GM19035 (cell line): Measurements from ENCODE around the gene SGMS1.
A peak's percentile ranks its signal among the peaks of the same experiment; 100 is the strongest.
"Not testable (repeated sequence)": the region's sequence is repeated elsewhere in the genome, so short reads cannot be mapped to it uniquely, and the experiment has no call there.

ENCODE experiments used
- ATAC-seq: cut with Tn5 transposase; IDR thresholded peaks from one replicate; pipeline ENCODE4 v1.9.1; 2021; ENCODE audit not compliant: unreplicated experiment

Gene SGMS1

DNA sequence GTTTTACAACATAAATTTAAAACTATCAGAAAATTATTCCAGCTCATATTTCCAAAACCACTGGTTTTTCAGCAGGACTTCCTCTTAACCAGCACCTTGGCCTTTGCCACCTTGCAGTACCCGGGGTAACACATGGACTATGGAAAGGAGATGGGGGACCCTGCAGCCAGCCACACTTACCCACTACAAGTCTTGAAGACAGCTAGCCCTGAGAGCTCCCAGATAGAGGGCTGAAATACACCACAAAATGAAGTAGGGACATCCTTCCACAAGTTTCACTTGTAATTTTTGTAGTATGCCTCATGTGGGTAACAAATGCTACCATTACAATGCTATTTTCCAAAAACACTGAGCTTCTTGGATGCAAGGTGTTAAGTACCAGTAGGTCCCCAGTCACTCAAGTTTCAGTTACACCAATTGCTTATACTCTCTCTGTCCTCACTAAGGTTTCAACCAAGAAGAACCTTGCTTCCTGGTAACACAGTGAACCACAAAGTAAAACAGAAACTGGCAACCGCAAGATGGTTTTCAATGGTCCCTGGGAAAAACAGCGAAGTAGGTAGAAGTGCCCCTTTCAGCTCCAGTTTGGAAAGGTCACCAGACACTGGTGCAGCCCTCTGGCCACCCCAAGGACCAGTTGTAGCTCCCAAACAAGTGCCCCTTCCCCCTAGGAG, 110.9 kb downstream of the SGMS1 start:
- peak; percentile 51 for ATAC-seq

DNA sequence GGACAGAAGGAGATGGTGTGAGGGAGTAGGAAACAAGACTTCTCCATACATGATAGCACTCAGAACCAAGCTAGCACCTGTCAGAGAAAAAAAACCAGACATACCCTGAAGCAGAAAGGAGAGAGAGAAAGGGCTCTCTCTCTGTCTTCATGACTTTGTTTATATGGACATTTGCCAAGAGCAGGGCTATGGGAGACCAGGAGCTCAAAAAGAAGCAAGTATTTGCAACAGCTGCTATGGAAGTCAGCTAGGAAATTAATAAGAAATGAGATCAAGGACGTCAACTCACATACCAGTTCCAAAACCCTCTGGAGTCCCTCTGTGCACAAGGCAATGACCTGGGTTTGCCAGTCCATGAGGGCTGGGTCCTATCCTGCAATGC, 111.6 kb downstream of the SGMS1 start:
- ATAC-seq = no peak

DNA sequence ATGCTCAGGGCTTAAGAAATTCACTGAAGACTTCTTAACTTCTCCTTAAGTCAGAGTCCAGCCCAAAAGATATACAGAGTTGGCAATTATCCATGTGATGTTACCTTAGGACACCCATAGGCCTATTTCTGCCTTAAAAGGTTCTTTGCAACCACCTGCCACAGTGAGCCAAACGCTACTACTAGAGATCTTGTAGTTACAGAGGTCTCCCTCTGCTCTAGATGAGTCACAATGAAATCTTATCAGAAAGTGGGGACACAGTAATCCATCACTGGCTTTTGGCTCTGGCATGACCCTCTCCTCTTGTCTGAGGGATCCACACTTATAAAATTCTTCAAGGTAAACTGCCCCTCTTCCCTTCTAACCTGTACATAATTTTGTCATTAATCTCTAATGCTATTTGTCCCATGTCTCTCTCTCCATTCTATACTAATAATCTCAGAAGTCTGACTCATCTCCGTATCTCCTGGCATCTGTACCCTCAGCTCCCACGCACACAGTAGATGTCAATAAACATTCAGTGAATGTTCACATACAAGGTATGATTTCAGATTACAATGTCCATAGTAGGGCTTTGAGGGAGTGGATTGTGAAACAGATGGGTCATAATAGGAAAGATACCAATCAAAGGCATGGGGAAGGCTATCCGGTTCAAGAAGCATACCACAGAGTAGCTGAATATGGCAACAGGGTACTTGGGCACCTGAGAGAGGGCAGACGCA, 112.1 kb downstream of the SGMS1 start:
- peak; percentile 22 for ATAC-seq

GRCh38 chr10:50510517-50511473, 113.0 kb downstream of the SGMS1 start:
- no peak for ATAC-seq

DNA sequence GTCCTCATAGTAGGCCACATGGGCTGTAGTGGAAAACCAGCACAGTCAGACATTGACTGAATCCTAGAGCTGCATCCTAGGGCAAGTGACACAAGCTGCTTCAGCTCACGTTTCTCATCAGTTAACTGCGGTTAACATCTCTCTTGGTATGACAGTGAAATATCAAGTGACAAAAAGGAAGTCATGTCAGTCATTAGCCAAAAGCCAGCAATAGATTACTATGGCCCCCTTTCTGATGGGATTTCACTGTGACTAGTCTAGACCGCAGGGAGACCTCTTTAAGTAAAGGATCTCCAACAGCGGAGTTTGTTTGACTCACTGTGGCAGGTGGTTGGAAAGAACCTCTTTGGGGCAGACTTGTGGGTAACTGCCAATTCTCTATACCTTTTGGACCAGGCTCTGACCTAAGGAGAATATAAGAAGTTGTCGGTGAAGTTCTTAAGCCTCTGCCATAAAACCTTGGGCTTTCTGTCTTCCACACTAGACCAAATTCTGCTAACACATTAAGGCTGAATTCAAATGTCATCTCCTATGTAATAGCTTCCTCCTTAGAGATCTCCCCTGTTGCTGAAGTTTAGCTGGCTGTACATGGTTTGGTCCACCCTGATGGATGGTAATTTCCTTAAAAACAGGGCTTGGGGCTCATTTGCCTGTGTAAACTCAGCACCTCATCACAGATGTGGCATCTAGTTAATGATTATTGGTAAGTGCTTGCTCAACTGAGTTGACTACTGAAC, 115.3 kb downstream of the SGMS1 start:
- peak; percentile 69 for ATAC-seq

DNA sequence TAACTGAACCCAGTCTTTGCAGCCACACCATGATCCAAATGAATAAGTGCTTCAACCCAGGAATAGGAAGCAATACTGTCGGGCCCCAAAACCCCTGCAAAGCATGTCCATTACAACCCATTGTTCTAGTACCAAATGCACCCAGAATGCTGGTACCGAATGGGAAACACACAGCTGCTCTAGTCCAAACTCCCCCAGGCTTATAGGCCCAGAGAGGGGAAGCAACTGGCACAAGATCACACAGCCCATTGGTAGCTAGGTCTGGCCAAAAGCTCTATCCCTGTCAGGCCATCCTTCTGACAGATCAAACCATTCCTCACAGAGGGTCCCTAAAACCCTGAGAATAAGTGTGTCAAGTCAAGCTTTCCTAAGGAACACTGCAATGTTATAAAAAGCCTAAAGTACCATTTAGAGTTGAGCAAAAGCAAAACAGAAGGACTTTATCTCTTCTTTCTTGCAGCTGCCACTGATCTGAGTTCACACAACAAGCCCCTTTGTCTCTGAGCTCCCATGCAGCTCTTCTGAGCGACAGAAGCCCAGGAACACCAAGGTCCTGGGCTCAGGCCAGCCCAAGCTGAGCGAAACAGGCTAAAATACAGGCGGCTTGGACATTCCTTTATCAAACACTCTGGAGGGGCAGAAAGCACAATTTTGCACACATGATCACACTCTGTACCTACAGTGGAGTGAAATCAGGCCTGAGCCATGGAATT, 116.7 kb downstream of the SGMS1 start:
- no peak for ATAC-seq

DNA sequence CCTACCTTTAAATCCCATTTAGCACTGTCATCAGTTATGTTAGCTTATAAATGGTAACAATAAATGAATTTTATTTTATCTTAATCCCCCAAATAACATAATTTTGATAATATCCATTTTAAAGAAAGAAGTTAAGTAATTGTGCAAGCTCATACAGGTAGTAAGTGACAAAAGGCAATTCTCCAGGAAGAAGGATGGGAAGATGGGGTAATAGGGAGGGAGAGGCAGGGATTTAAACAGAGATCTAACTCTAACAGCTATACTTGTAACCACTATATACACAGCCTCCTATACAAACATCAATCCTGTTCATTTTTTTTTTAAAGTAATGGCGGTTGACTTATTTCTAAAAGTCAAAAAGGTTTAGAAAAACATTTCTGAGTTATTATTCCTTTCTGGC, 119.4 kb downstream of the SGMS1 start:
- ATAC-seq = no peak

- no peak for ATAC-seq
Observed at GRCh38 chr10:50503661-50504320, 120.0 kb downstream of the SGMS1 start.

GRCh38 chr10:50503156-50503555, 120.6 kb downstream of the SGMS1 start:
- not testable (repeated sequence) for ATAC-seq

GRCh38 chr10:50501924-50502452, 121.8 kb downstream of the SGMS1 start:
- ATAC-seq = no peak

DNA sequence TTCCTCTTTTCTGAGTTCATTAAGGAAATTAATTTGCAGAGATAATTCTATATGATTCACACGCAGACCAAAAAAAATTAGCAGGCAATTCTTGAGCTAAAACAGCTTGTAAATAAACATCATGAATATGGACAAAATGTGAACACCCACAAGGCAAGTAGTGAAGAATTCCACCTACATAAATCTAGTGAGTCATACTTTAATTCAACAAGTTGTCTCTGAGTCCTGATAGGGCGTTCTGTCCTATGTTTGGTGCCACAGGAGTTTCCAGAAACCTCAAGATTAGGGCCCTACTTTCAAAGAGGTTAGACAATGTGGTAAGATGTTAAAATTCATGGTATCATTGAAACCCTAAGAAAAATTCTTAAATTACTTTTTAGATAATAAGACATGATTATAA, 122.3 kb downstream of the SGMS1 start:
- ATAC-seq = no peak

DNA sequence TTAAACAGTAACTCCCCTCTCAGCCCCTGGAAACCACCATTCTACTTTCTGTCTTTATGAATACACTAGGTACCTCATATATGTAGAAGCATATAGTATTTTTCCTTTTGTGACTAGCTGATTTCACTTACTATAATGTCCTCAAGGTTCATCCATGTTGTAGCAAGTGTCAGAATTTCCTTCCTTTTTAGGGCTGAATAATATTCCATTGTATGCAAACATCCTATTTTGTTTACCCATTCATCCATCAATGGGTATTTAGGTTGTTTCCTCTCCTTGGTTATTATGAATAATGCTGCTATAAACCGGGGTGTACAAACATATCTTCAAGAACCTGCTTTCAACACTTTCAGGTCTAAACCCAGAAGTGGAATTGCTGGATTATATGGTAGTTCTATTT, 125.3 kb downstream of the SGMS1 start:
- no peak for ATAC-seq

DNA sequence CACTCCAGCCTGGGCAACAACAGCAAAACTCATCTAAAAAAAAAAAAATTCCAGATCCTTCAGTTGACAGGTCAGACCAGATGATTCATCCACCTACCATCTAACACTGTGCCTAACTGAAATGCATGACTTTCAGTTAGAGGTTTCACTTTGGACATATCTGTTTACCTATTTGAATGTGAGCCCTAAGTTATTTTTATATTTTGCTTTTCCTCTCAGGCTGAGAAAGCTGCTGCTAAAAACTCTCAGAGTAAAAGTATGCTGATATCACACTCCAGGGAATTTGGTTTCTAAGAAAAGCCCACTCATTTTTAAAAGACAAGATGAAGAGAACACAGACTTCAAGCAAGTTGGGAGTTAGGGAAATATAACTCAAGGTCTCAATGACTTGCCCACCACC, 126.0 kb downstream of the SGMS1 start:
- ATAC-seq = peak; percentile 91

- no peak for ATAC-seq
Observed at GRCh38 chr10:50496228-50496627, 127.5 kb downstream of the SGMS1 start.

DNA sequence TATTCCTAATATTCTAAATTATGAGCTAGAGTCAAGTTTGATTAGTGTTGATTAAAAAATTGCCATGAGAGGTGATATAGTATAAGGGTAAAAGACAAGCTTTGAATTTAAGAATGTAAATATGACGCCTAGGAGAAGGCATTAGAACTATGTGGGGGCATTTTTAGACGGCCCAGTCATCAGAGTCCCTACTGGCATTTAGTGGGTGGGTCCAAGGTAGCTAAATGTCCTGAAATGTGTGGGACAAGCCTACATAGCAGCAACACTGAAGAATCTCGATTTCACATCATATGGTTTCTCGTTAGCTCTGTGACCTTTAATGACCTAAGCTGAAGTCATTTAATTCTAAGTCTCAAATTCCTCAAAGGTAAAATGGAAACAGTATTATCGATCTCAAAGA, 133.5 kb downstream of the SGMS1 start:
- ATAC-seq = no peak

DNA sequence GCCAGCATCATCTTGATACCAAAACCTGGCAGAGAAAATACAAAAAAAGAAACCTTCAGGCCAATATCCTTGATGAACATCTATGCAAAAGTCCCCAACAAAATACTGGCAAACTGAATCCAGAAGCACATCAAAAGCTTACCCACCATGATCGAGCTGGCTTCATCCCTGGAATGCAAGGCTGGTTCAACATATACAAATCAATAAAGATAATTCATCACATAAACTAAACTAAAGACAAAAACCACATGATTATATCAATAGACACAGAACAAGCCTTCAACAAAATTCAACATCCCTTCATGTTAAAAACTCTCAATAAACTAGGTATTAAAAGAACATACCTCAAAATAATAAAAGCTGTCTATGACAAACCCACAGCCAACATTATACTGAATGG, 139.2 kb downstream of the SGMS1 start:
- not testable (repeated sequence) for ATAC-seq

- peak; percentile 62 for ATAC-seq
Observed at GRCh38 chr10:50480054-50481007, 143.4 kb downstream of the SGMS1 start.
